Epidermal melanocyte (primary cell): ENCODE results near the gene DUSP22.
A peak's percentile ranks its signal among the peaks of the same experiment; 100 is the strongest.
"Not testable (repeated sequence)": the region's sequence is repeated elsewhere in the genome, so short reads cannot be mapped to it uniquely, and the experiment has no call there.

Experiments used
- DNase-seq: peaks from one replicate; pipeline ENCODE4 v3.0.0; 2011; ENCODE audit warnings: low spot score; ENCODE audit not compliant: insufficient read length

The DUSP22 gene

GRCh38 chr6:291697-292505 lies at the start of gene DUSP22:
DUSP22 (plus strand) TSS chr6:292487; CDS start chr6:292540, 53 bp downstream.
- peak; percentile 94 for DNase-seq

GRCh38 chr6:246352-246751 lies 45.9 kb upstream of the DUSP22 start:
- DNase-seq = no peak

- DNase-seq = no peak
Observed at GRCh38 chr6:247351-247750, 44.9 kb upstream of the DUSP22 start.

- DNase-seq = not testable (repeated sequence)
Observed at GRCh38 chr6:248046-248445, 44.2 kb upstream of the DUSP22 start.

- no peak for DNase-seq
Observed at GRCh38 chr6:250676-251075, 41.6 kb upstream of the DUSP22 start.

GRCh38 chr6:251920-252319 lies 40.4 kb upstream of the DUSP22 start:
- no peak for DNase-seq

GRCh38 chr6:252775-253535 lies 39.3 kb upstream of the DUSP22 start:
- no peak for DNase-seq

- DNase-seq = no peak
Observed at GRCh38 chr6:254016-254415, 38.3 kb upstream of the DUSP22 start.

GRCh38 chr6:255041-255750 lies 37.1 kb upstream of the DUSP22 start:
- no peak for DNase-seq

GRCh38 chr6:255751-256083 lies 36.6 kb upstream of the DUSP22 start:
- no peak for DNase-seq

- no peak for DNase-seq
Observed at GRCh38 chr6:256169-256568, 36.1 kb upstream of the DUSP22 start.

GRCh38 chr6:257031-257725 lies 35.1 kb upstream of the DUSP22 start:
- no peak for DNase-seq

GRCh38 chr6:257774-258173 lies 34.5 kb upstream of the DUSP22 start:
- no peak for DNase-seq

- DNase-seq = no peak
Observed at GRCh38 chr6:259316-259715, 33.0 kb upstream of the DUSP22 start.

GRCh38 chr6:259901-260508 lies 32.3 kb upstream of the DUSP22 start:
- no peak for DNase-seq

GRCh38 chr6:264626-265025 lies 27.7 kb upstream of the DUSP22 start:
- no peak for DNase-seq

- DNase-seq = no peak
Observed at GRCh38 chr6:268394-268935, 23.8 kb upstream of the DUSP22 start.

- DNase-seq = no peak
Observed at GRCh38 chr6:273551-274058, 18.7 kb upstream of the DUSP22 start.

- DNase-seq = no peak
Observed at GRCh38 chr6:277746-278145, 14.5 kb upstream of the DUSP22 start.

GRCh38 chr6:278494-278893 lies 13.8 kb upstream of the DUSP22 start:
- no peak for DNase-seq
